ENCODE results near the gene LRMDA. TPM values are rescaled to one million over a fixed set of nuclear protein-coding genes. Genes with fewer than 3 reads are reported as not detected.

The LRMDA gene
- total RNA-seq, 1 experiment from 2014 or later = 0.24 TPM

- Histone ChIP-seq H3K4me1 (no peaks in the 10 kb centered on the region), H3K9me3 (replicated peaks) (no peaks in the 10 kb centered on the region), H3K36me3 (no peaks in the 10 kb centered on the region), H3K27me3 (no peaks in the 10 kb centered on the region; the same call in 1 of the 2 replicates), H3K4me3 (no peak overlapping the region), H3K27ac (no peak overlapping the region)
- DNase-seq = no peak
Measured at GRCh38 chr10:75717126-75717916, 285.9 kb downstream of the LRMDA start.

- Histone ChIP-seq H3K4me1 (no peaks in the 10 kb centered on the region), H3K9me3 (replicated peaks) (no peaks in the 10 kb centered on the region), H3K27ac (no peak overlapping the region), H3K36me3 (no peaks in the 10 kb centered on the region), H3K27me3 (no peaks in the 10 kb centered on the region; the same call in 1 of the 2 replicates), H3K4me3 (no peak overlapping the region)
- DNase-seq = no peak
Measured at GRCh38 chr10:75718991-75719390, 287.6 kb downstream of the LRMDA start.

- no peak for DNase-seq
- Histone ChIP-seq H3K4me1 (no peaks in the 10 kb centered on the region), H3K9me3 (replicated peaks) (no peaks in the 10 kb centered on the region), H3K27ac (no peak overlapping the region), H3K36me3 (no peaks in the 10 kb centered on the region), H3K27me3 (no peaks in the 10 kb centered on the region; the same call in 1 of the 2 replicates), H3K4me3 (no peak overlapping the region)
Measured at GRCh38 chr10:75720157-75720556, 288.7 kb downstream of the LRMDA start.

- no peaks in the 10 kb centered on the region for H3K36me3 ChIP-seq
- H3K27me3 ChIP-seq = no peaks in the 10 kb centered on the region; the same call in none of the 2 replicates
- no peaks in the 10 kb centered on the region for H3K4me1 ChIP-seq
- no peak overlapping the region for H3K27ac ChIP-seq
- no peak for DNase-seq
- no peaks in the 10 kb centered on the region for H3K9me3 ChIP-seq (replicated peaks)
- H3K4me3 ChIP-seq = no peak overlapping the region
Measured at GRCh38 chr10:75722020-75722419, 290.6 kb downstream of the LRMDA start.

GRCh38 chr10:75722609-75723008 is 291.2 kb downstream of the LRMDA start:
- Histone ChIP-seq H3K9me3 (replicated peaks) (no peaks in the 10 kb centered on the region), H3K4me1 (no peaks in the 10 kb centered on the region), H3K36me3 (no peaks in the 10 kb centered on the region), H3K27ac (no peak overlapping the region), H3K27me3 (no peaks in the 10 kb centered on the region; the same call in none of the 2 replicates), H3K4me3 (no peak overlapping the region)
- no peak for DNase-seq

- Histone ChIP-seq H3K27me3 (no peaks in the 10 kb centered on the region; the same call in none of the 2 replicates), H3K36me3 (no peaks in the 10 kb centered on the region), H3K27ac (no peak overlapping the region), H3K4me1 (no peaks in the 10 kb centered on the region), H3K4me3 (no peak overlapping the region), H3K9me3 (replicated peaks) (no peaks in the 10 kb centered on the region)
- DNase-seq = no peak
Measured at GRCh38 chr10:75723319-75723980, 292.0 kb downstream of the LRMDA start.

GRCh38 chr10:75724047-75724446 is 292.6 kb downstream of the LRMDA start:
- DNase-seq = no peak
- Histone ChIP-seq H3K4me1 (no peaks in the 10 kb centered on the region), H3K27ac (no peak overlapping the region), H3K27me3 (no peaks in the 10 kb centered on the region; the same call in none of the 2 replicates), H3K9me3 (replicated peaks) (no peaks in the 10 kb centered on the region), H3K4me3 (no peak overlapping the region), H3K36me3 (no peaks in the 10 kb centered on the region)

- no peaks in the 10 kb centered on the region for H3K9me3 ChIP-seq (replicated peaks)
- no peak overlapping the region for H3K27ac ChIP-seq
- no peaks in the 10 kb centered on the region for H3K36me3 ChIP-seq
- H3K4me1 ChIP-seq = no peaks in the 10 kb centered on the region
- no peak overlapping the region for H3K4me3 ChIP-seq
- DNase-seq = no peak
- no peaks in the 10 kb centered on the region; the same call in 1 of the 2 replicates for H3K27me3 ChIP-seq
Measured at GRCh38 chr10:75726522-75727483, 295.4 kb downstream of the LRMDA start.

- no peaks in the 10 kb centered on the region for H3K36me3 ChIP-seq
- DNase-seq = no peak
- no peak overlapping the region for H3K27ac ChIP-seq
- no peaks in the 10 kb centered on the region for H3K4me1 ChIP-seq
- no peaks in the 10 kb centered on the region; the same call in 1 of the 2 replicates for H3K27me3 ChIP-seq
- H3K4me3 ChIP-seq = no peak overlapping the region
- no peaks in the 10 kb centered on the region for H3K9me3 ChIP-seq (replicated peaks)
Measured at GRCh38 chr10:75730847-75731246, 299.4 kb downstream of the LRMDA start.

- no peaks in the 10 kb centered on the region for H3K36me3 ChIP-seq
- H3K9me3 ChIP-seq (replicated peaks) = no peaks in the 10 kb centered on the region
- H3K27ac ChIP-seq = no peak overlapping the region
- no peaks in the 10 kb centered on the region for H3K4me1 ChIP-seq
- no peak for DNase-seq
- H3K27me3 ChIP-seq = no peaks in the 10 kb centered on the region
- H3K4me3 ChIP-seq = no peak overlapping the region
Measured at GRCh38 chr10:75733135-75733890, 301.9 kb downstream of the LRMDA start.

GRCh38 chr10:75736151-75736640 is 304.8 kb downstream of the LRMDA start:
- no peak overlapping the region for H3K4me3 ChIP-seq
- no peaks in the 10 kb centered on the region for H3K27me3 ChIP-seq
- no peaks in the 10 kb centered on the region for H3K9me3 ChIP-seq (replicated peaks)
- H3K36me3 ChIP-seq = no peaks in the 10 kb centered on the region
- no peak overlapping the region for H3K27ac ChIP-seq
- H3K4me1 ChIP-seq = no peaks in the 10 kb centered on the region
- DNase-seq = no peak

GRCh38 chr10:75736889-75737579 is 305.6 kb downstream of the LRMDA start:
- Histone ChIP-seq H3K36me3 (no peaks in the 10 kb centered on the region), H3K27me3 (no peaks in the 10 kb centered on the region), H3K4me3 (no peak overlapping the region), H3K27ac (no peak overlapping the region), H3K4me1 (no peaks in the 10 kb centered on the region), H3K9me3 (replicated peaks) (no peaks in the 10 kb centered on the region)
- DNase-seq = no peak

- Histone ChIP-seq H3K27ac (no peak overlapping the region), H3K9me3 (replicated peaks) (no peaks in the 10 kb centered on the region), H3K4me3 (no peak overlapping the region), H3K27me3 (no peaks in the 10 kb centered on the region), H3K36me3 (no peaks in the 10 kb centered on the region), H3K4me1 (no peaks in the 10 kb centered on the region)
- no peak for DNase-seq
Measured at GRCh38 chr10:75737580-75737949, 306.1 kb downstream of the LRMDA start.

Measured in SJCRH30 (cell line).